Activated T-helper 9 cell treated with anti-CD3 and anti-CD28 coated beads, Interleukin-2, amount 50 U/mL, for 16 hours (primary cell): ENCODE measurements around the gene TSACC.
"Not testable (repeated sequence)": the region's sequence is repeated elsewhere in the genome, so short reads cannot be mapped to it uniquely, and the experiment has no call there.

Source experiments
- DNase-seq: peaks from one replicate; pipeline ENCODE4 v3.0.0-alpha.2; 2020; ENCODE audit warnings: low read depth

The TSACC gene

DNA sequence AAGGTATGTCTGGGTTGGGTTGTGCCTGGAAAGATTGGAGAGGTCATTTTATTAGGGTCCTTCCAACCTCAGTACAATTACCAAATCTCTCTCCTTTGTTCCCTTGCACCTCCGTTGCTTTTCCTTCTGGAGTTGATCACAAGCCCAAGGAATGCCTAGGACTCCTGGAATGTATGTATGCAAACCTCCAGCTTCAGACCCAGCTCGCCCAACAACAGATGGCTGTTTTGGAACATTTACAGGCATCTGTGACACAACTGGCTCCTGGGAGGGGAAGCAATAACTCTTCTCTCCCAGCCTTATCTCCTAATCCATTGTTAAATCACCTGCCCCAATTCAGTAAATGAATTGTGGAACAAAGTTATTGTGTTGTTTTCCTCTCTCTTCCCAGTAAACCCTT lies 8.3 kb downstream of the TSACC start:
- no peak for DNase-seq

GRCh38 chr1:156347331-156347730 lies 9.0 kb downstream of the TSACC start:
- no peak for DNase-seq

GRCh38 chr1:156352481-156352880 lies 14.2 kb downstream of the TSACC start:
- DNase-seq, result not testable (repeated sequence)

GRCh38 chr1:156356262-156356874 lies 18.0 kb downstream of the TSACC start:
- no peak for DNase-seq

DNA sequence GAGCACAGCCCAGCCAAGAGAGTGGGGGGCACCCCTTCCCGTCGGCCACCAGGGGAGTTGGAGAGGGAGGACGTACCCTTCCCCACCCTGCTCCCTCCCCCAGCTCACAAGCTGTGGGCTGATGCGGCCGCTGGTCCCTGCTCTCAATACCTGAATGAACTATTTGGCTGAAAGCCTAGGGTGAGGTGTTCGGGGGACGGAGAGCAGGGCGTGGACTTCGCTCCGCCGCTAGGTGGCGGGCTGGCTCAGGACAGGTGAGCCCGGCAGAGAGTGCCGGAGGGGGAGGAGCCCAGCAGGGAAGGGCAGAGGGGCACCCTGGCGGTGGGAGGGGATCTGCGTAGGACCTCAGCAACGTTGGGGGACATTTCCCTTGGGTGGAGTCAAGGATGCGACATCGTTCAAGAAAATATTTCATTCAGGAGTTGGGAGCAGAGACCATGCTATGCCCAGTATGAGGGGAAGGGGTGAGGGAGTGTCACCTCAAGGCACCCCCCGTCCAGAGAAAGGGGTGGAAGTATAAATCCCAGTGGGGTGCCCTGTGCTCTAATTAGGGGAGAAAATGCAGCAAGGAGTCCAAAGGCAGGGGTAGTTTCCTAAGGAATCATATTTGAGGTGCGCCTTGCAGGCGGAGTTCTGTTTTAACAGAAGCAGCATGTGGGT lies 18.7 kb downstream of the TSACC start:
- DNase-seq, result peak; percentile 53

DNA sequence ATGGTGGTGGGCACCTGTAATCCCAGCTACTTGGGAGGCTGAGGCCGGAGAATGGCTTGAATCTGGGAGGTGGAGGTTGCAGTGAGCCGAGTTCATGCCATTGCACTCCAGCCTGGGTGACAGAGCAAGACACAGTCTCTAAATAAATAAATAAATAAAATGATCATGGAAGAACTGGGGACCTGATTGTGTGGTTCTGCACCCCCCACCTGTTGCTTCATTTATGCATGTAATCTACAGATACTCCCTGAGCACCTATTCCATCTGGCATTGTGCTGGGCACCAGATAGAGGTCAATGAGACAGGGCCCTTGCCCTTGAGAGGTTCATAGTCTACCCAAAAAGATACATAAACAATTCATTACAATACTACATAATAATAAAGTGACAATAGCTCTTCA lies 19.7 kb downstream of the TSACC start:
- DNase-seq, result no peak

- DNase-seq, result no peak
Measured at GRCh38 chr1:156358641-156359040, 20.3 kb downstream of the TSACC start.

- DNase-seq, result no peak
Measured at GRCh38 chr1:156359249-156359648, 20.9 kb downstream of the TSACC start.

DNA sequence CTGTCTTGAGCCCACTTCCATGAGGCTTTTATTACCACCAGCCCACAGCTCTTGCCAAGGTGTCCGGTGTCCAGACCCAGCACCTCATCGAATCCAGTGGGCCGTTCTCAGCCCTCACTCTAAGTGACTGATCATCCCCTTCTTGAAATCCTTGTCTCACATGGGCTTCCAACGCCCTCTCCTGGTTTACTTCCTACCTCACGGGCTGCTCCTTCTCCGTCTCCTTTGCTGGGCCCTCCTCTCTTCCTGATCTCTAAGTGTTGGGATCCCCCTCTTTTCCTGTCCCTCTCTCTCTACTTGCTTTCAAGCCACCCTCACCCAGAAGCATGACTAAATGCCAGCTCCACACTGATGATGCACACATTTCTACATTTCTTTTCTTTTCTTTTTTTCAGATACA lies 21.6 kb downstream of the TSACC start:
- DNase-seq, result no peak

- DNase-seq, result no peak
Measured at GRCh38 chr1:156360534-156360933, 22.2 kb downstream of the TSACC start.

- DNase-seq, result no peak
Measured at GRCh38 chr1:156365754-156366153, 27.4 kb downstream of the TSACC start.

DNA sequence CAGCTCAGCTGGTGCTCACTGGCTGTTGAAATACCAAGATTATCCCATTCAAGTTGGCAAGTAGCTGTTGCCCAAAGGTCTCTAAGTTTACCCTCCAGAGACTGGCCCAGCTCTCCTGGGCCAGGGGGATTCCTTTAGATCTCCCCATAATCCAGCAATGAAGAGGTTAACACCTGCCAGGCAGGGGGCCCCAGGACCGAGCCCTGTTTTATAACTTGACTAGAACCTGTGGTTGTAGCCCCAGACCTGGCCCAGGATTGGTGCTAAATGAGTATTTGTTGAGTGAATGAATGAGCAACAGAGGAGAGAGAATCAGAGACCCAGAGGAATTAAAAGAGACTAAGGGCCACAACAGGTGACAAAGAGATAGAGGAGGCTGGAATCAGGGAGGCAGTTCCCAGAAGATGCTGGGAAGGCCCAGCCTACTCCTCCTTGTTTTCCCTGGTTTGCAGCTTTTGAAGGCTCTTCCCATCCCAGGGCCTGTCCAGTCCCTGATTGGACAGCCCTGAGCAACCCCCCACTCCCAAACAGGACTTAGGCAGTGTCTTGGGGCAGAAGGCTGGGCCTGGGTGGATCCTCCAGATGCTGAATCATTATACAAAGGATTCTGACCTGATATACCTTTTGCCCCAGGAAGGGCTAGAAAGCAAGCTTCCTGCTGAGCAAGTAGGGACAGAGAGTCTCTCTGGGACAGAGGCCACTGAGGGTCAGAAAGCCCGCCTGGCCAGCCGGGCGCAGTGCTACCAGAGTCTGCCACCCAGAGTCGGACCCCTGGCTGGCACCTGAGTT lies 28.2 kb downstream of the TSACC start:
- no peak for DNase-seq

GRCh38 chr1:156367383-156368156 lies 29.2 kb downstream of the TSACC start:
- no peak for DNase-seq

GRCh38 chr1:156368157-156368658 lies 29.9 kb downstream of the TSACC start:
- DNase-seq, result no peak

DNA sequence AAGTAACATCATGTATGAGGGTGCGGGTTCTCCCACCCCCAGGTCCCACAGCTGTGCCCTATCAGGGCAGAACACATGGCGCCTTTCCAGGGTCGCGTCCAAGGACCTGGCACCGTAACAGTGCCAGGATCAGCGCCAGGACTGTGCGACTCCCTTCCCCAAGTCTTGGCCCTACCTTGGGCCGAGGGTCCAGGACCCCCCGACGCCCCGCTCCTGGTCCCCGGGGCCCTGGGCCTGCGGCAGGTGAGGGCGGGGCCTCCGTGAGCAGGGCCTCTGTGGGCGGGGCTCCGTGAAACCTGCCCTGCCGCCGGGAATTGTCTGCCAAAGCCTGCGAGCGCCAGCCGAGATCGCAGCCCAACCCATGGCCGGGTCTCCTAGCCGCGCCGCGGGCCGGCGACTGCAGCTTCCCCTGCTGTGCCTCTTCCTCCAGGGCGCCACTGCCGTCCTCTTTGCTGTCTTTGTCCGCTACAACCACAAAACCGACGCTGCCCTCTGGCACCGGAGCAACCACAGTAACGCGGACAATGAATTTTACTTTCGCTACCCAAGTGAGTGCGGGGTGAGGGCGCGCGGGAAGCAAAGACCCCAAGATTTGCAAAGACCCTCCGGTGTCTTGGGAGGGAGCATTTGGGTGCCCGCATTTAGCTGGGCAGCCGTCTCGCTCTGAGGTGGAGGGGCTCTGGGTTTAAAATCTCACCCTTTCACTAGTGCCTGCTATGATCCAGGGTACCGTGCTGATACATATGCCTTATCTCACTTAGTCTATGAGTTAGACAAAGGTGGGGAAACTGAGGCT lies 30.8 kb downstream of the TSACC start, which contains the start of gene RHBG:
RHBG (plus strand) TSS at position 323 of the 796 bp plus-strand sequence; CDS start at position 362, 39 bp downstream.
- no peak for DNase-seq

DNA sequence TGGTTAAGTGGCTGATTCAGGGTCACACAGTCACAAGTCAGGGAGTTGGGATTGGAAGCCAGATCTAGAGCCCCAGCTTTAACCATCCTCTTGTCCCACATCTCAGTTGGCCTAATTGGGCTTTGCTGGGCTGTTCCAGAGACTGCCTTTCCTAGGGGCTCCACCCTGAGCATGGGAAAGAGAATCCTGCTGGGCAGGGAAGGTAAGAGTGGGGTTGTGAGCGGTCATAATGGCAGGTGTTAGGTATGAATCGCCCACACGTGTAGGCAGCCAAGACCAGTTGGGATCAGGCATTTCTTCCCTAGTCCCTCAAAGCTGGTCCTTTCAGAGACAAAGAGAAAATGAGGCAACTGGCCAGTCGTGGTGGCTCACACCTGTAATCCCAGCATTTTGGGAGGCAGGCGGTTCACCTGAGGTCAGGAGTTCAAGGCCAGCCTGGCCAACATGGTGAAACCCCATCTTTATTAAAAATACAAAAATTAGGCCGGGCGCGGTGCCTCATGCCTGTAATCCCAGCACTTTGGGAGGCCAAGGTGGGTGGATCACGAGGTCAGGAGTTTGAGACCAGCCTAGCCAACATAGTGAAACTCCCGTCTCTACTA lies 31.5 kb downstream of the TSACC start:
- DNase-seq, result not testable (repeated sequence)

GRCh38 chr1:156371553-156372264 lies 33.4 kb downstream of the TSACC start:
- DNase-seq, result no peak

- DNase-seq, result no peak
Measured at GRCh38 chr1:156372265-156372586, 33.9 kb downstream of the TSACC start.

GRCh38 chr1:156372876-156373275 lies 34.5 kb downstream of the TSACC start:
- no peak for DNase-seq

DNA sequence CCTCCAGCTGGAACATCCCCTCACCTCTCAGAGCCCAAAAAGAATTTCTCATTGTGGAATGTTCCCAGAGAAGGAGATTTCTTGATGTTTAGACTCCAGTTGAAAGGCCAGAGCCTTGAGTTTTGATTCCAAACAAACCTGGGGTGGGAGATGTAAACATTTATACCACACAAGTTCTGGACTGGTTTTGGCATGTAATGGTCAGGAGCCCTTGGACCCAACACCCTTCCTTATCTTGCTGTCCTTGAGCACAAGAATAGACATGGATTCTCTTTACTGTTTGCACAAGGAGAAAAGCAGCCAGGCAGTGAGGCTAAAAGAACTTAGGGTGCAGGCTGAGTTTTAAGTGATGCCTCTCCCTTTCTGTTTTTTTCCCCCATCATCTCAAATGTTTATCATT lies 35.2 kb downstream of the TSACC start:
- DNase-seq, result no peak
